Activated CD4-positive, CD25-positive, alpha-beta regulatory T cell treated with anti-CD3 and anti-CD28 coated beads, Interleukin-2, amount 50 U/mL, for 72 hours (primary cell): Measurements from ENCODE around the gene ZNRF3.
"Not testable (repeated sequence)": the region's sequence is repeated elsewhere in the genome, so short reads cannot be mapped to it uniquely, and the experiment has no call there.

Experiments used
- DNase-seq: peaks from one replicate; pipeline ENCODE4 v3.0.0; 2021

Gene ZNRF3

GRCh38 chr22:28884747-28885350 lies 1.5 kb downstream of the ZNRF3 start:
- no peak for DNase-seq

- DNase-seq, result no peak
Measured at GRCh38 chr22:28885939-28886338, 2.6 kb downstream of the ZNRF3 start.

- not testable (repeated sequence) for DNase-seq
Measured at GRCh38 chr22:28886679-28887078, 3.3 kb downstream of the ZNRF3 start.

DNA sequence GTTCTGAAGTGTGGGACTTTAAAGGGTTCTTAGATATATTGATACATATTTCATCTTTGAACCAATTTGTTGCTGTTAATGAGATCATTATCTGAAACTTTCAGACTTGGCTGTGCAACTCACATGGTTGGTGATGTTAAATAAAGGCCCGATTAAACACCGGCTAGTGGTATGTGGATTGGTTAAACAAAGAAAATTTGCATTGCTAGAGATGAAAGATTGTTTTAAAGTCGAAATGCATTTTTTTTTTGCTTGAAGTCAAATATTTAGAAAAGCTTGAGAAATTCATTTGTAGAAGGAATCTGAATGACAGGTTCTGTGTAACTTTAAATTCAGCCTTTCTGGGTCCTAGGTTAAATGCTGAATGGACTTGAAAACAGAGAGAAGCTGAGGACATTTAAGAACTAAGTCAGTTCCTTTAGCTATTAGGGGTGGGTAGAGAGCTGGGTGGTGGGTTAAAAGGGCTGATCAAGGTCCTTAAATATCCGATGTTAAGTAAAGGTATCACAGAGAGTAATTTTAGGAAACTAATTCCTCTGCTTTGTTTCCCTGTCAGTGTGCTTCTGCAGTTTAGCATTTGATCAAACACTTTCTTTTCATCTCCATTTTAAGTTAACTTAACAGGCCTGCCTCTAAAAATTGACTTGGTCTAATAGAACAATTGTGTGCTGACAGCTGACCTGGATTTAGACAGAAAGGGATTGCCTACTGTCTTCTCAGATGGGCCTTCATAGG lies 4.5 kb downstream of the ZNRF3 start:
- no peak for DNase-seq

DNA sequence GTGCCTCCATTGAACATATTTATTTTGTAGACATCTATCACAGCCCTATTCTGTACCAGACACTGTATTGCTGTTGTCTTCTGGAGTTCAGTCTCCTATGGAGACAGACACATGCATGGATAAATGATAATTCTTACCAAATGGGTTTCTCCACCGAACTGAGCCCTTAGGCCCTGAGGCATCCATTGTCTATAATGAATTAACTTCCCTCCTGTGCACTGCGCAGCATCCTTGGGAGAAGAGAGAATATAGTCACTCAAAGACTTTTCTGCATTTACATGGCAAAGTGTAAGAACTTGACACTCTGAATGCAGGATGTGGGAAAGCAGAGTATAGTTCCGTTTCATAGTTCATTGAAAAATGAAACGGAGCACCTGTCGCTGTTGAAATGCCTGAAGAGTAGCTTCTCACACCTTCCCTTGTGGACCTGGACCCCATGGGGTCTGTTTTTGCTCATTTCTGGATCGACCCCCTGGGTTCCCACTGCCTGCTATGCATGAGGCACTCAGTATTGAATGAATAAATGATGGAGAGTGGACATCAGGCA lies 6.2 kb downstream of the ZNRF3 start:
- DNase-seq, result no peak

DNA sequence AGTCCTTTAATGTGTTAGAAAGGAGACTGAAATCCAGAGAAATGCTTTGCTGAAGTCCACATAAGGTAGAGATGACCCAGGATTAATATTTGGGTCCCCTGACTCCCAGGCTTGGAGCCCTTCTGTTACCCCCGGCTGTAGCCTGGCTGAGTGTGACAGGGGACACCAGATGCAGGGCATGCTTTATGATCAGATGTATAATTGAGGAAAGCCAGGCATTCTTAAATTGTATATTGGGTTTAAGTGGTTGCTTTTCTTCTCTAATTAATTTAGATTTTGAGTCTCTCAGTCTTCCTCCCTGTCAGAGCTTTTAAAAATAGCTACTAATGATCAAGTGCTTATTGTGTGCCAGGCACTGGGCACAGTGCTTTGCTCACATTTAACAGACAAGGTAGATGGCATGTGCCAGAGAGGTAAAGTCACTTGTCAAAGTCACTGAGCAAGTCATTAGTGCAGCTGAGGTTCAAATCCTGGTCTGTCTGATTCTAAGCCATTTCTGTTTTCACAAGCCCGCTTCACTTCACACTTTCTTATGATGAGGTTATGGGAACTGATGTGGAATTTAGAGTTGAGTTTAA lies 7.9 kb downstream of the ZNRF3 start:
- DNase-seq, result no peak

GRCh38 chr22:28892175-28892731 lies 8.9 kb downstream of the ZNRF3 start:
- no peak for DNase-seq

DNA sequence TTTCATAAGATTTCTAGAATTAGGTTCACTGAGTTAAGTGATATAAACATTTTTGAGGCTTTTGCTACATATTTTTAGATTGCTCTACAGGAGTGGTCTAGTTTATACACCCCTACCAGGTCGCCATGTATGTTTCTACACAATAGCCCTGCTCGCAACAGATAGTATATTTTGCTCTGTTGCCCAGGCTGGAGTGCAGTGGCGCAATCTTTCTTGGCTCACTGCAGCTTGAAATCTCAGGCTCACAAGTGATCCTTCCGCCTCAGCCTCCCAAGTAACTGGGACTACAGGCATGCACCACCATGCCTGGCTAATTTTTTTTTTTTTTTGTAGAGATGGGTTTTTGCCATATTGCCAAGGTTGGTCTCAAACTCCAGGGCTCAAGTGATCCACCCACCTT lies 10.4 kb downstream of the ZNRF3 start:
- DNase-seq, result no peak

GRCh38 chr22:28894334-28894733 lies 11.0 kb downstream of the ZNRF3 start:
- no peak for DNase-seq

DNA sequence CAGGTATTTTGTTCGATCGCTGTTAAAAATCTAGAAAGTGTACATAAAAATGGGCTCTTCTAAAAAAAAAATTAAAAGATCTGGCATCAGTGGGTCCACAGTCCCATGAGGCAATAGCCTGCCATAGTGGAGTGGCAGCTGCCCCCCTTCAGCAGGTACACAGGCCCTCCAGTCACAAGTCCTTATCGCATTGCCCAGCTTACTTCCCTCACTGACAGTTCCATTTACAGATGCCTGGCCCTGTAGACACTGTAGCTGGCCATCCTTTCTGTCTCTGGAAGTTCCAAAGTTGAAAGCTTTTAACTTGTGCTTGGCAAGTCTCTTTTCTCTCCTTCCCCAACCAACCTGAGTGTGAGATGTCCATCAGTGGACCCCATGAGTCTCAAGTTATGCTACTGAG lies 11.4 kb downstream of the ZNRF3 start:
- no peak for DNase-seq

- DNase-seq, result no peak
Measured at GRCh38 chr22:28896611-28897010, 13.2 kb downstream of the ZNRF3 start.

DNA sequence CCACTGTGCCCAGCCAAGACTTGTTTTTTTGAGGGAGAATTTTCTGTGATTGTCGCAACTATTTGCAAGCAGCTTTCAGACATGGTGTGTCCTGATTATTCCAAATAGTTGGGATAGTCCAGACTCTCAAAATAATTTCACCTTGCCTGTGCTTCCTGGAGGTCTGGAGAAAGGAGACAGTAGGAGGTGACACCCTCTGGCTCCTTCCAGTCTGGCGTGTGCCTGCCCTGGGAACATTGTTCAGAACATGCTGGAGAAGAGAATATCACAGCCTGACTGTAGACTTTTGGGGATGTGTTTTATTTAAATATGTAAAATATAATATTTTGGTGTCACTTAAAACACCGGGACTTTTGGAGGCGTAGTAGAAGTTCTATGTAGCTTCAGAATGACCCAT lies 14.9 kb downstream of the ZNRF3 start:
- no peak for DNase-seq

DNA sequence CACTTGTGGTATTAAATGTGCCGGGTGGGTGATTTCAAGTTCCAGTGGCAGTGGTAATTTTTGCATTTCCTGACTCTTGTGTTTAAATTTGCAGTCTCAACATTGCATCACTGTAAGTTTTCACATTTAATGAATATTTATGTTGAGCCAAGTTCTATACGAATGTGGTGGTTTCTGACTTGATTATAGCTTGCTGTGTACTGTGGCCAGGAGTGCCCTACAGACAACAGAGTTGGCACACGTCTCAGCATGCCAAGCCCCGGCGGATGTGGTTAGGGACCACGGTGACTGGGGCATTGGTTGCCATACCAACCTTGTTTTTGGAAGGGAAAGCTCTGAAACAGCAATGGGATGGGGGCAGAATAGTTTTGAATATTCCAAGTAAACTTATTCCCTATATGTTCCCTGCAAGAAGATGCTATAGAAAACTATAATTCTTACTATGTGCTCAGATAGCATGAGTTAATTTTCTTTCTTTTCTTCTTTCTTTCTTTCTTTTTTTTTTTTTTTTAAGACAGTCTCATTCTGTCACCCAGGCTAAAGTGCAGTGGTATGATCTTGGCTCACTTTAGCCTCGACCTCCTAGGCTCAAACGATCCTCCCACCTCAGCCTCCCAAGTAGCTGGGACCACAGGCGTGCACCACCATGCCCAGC lies 16.0 kb downstream of the ZNRF3 start:
- DNase-seq, result no peak

GRCh38 chr22:28900379-28900925 lies 17.1 kb downstream of the ZNRF3 start:
- DNase-seq, result no peak

- DNase-seq, result no peak
Measured at GRCh38 chr22:28902490-28902889, 19.1 kb downstream of the ZNRF3 start.

DNA sequence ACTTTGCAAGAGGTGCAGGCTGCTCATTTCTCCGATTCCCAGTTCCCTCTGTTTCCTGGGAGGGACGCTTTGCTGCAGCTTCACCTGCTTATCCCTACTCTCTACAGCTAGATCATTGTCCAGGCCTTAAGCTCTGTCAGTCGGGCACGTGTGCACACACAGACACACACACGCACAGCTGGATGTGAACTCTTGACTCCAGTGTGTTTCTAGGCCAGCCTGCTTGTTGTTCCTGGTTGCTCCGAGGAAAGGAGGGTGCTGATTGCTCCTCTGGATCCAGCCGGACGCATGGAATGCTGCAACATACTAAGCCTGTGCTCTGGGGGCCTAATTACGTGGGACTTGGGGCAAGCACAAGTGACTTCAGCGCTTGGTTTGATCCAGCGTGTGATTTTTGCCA lies 19.7 kb downstream of the ZNRF3 start:
- DNase-seq, result no peak

- DNase-seq, result no peak
Measured at GRCh38 chr22:28903729-28904128, 20.4 kb downstream of the ZNRF3 start.

GRCh38 chr22:28904211-28904896 lies 21.0 kb downstream of the ZNRF3 start:
- DNase-seq, result no peak

DNA sequence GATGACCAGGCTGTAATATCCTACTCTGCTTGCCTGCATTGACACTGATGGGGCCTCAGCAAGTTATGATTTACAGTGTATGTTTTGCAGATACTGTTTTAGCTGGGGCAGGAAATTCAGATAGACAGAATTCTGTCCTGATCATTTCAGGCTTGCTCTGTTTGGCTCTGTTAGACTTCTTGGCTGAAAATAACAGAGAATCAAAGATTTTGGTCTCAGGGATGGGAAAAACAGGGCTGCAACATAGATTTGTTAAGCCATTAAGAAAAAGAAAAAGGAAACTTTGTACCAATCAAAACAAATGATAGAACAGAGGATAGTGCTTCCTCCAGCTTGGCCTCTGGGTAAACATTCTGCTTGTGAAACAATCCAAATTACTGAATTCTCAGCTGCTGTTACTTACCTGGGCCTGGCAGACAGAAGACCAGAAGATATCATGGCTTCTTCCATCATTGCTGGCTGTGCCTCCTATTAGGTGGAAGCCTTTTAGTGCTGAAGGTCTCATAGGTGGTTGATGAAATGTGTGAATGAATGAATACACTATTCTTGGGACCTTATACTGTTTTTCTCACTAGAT lies 22.0 kb downstream of the ZNRF3 start:
- no peak for DNase-seq

DNA sequence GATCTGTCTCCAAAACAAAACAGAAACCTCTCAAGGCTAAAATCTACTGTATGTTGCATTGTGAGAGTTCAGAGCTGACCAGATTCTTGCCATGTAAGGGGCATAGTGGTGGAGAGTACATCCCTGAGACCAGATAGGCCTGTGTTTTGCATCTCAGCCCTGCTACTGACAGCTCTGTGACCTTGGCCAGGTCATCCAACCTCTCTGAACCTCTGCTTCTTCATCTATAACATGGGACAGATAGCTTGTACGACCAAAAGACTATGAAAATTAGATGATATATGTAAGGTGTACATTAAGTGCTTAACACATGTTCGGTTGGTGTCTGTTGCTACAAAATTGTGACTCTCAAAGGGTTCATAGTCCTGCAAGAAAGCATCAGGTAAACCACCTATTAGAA lies 22.9 kb downstream of the ZNRF3 start:
- no peak for DNase-seq

DNA sequence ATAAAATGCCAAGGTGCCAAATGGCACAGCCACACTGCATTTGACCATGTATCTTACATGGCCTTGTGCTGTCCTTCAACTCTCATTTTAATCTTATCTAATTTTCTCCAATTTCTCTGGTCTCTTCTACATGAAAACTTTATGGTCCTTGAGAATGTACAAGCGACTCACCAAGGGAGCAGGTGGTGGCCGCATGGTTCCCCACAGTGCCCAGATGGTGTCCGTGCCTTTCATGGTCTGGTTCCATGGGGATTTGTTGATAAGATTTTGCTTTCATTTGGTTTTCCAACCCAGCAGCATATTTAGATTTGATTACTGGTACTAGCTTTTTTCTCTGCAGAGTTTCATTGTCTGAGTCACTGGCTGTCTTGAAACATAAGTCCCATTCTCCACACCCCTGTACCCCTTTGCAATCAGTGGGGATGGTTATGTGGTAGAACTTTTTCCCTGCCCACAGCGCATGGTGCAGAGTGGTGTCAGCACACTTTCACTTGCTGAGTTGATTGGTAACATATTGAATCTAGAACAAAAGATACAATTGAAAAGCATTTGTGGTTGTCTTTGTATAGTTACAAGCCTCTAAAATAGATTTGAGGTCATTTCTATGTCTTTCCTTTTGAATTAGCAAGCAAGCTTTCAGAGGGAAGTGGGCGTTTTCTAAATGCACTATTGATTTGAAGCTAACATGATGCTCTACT lies 24.1 kb downstream of the ZNRF3 start:
- no peak for DNase-seq
